SK-N-MC (cell line): ENCODE data around the gene COX17.

Source experiments
- EZH2 ChIP-seq: fragments of 200-600 bp; sonication (generic); IDR thresholded peaks from one replicate; pipeline ENCODE4 v1.6.1; 2017; ENCODE audit warnings: antibody characterized with exemption
- POLR2AphosphoS5 ChIP-seq: IDR thresholded peaks from 2 replicates; pipeline ENCODE4 v1.6.1; 2012; ENCODE audit warnings: mild to moderate bottlenecking, low read depth, low read length, borderline replicate concordance

- TF ChIP-seq EZH2 (no peak), POLR2AphosphoS5 (no peak)
These were observed 44.4 kb downstream of the COX17 start for GRCh38 chr3:119632829-119633228.
